KMS-11 (cell line): Measurements from ENCODE around the gene MTM1.

Experiments used
- H2AFZ ChIP-seq: fragments of 200-600 bp; sonication (generic); 2 replicates; pipeline ENCODE4 v1.6.1; 2016; ENCODE audit warnings: antibody characterized with exemption, mixed run types, low read depth
- H3K27ac ChIP-seq: fragments of 200-600 bp; sonication (generic); 2 replicates; pipeline ENCODE4 v1.6.1; 2016; ENCODE audit warnings: mild to moderate bottlenecking, mixed run types
- H3K27me3 ChIP-seq: fragments of 200-600 bp; sonication (generic); 2 replicates; pipeline ENCODE4 v1.6.1; 2017; ENCODE audit warnings: mild to moderate bottlenecking, low read depth, mixed run types, moderate library complexity; ENCODE audit not compliant: insufficient read depth
- H3K36me3 ChIP-seq: fragments of 200-600 bp; sonication (generic); 2 replicates; pipeline ENCODE4 v1.6.1; 2017; ENCODE audit warnings: mild to moderate bottlenecking, mixed run types; ENCODE audit not compliant: insufficient read depth
- H3K4me1 ChIP-seq: fragments of 200-600 bp; sonication (generic); 2 replicates; pipeline ENCODE4 v1.6.1; 2016; ENCODE audit warnings: mild to moderate bottlenecking, low read depth, mixed run types; ENCODE audit not compliant: poor library complexity, severe bottlenecking
- H3K4me2 ChIP-seq: fragments of 200-600 bp; sonication (generic); 2 replicates; pipeline ENCODE4 v1.7.0; 2016; ENCODE audit warnings: mild to moderate bottlenecking, mixed run types
- H3K4me3 ChIP-seq: fragments of 200-600 bp; sonication (generic); IDR thresholded peaks from 2 replicates; pipeline ENCODE4 v1.6.1; 2017; ENCODE audit warnings: low read depth, low read length, mixed read lengths; ENCODE audit not compliant: insufficient read depth
- H3K79me2 ChIP-seq: fragments of 200-600 bp; sonication (generic); 2 replicates; pipeline ENCODE4 v1.6.1; 2016; ENCODE audit warnings: low read depth, mixed run types; ENCODE audit not compliant: insufficient read depth
- H3K9ac ChIP-seq: fragments of 200-600 bp; sonication (generic); 2 replicates; pipeline ENCODE4 v1.6.1; 2016; ENCODE audit warnings: mild to moderate bottlenecking, mixed run types
- H4K20me1 ChIP-seq: fragments of 200-600 bp; sonication (generic); 2 replicates; pipeline ENCODE4 v1.6.1; 2016; ENCODE audit warnings: mild to moderate bottlenecking, mixed run types; ENCODE audit not compliant: insufficient read depth
- TF ChIP-seq, protein P1 (sequence below): fragments of 200-600 bp; sonication (generic); conservative IDR thresholded peaks from 2 replicates; pipeline ENCODE4 v1.6.1; 2017; ENCODE audit warnings: low read depth, mild to moderate bottlenecking, antibody characterized with exemption, low read length, moderate library complexity, mixed read lengths

MTM1 gene

DNA sequence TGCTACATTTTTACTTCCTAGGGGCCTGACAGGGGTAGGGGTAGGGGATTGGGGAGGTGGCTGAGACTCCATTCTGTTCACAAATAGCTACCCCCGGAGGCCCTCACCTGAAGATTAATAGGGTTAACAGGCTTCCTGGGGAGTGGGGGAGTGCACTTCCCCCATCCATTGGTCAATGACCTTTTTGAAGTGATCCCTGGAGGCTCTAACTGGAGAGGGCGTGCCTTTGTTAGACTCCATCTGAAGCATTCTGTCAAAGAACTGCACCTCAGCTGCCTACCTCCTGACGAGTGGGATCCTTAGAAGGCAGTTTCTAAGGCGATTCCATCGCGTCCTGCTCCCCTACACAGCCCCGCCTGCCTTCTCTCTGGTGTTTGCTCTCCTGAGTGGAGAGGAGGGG is 10.0 kb upstream of the MTM1 start:
- Histone ChIP-seq H3K27ac (no peak overlapping the region), H3K27me3 (no peaks in the 10 kb centered on the region), H3K9ac (no peak overlapping the region), H3K79me2 (no peaks in the 10 kb centered on the region), H4K20me1 (no peaks in the 10 kb centered on the region), H3K4me2 (no peak overlapping the region), H3K4me1 (no peaks in the 10 kb centered on the region), H3K36me3 (no peaks in the 10 kb centered on the region), H3K4me3 (no peak overlapping the region), H2AFZ (no peak overlapping the region)
- TF ChIP-seq, protein P1, sequence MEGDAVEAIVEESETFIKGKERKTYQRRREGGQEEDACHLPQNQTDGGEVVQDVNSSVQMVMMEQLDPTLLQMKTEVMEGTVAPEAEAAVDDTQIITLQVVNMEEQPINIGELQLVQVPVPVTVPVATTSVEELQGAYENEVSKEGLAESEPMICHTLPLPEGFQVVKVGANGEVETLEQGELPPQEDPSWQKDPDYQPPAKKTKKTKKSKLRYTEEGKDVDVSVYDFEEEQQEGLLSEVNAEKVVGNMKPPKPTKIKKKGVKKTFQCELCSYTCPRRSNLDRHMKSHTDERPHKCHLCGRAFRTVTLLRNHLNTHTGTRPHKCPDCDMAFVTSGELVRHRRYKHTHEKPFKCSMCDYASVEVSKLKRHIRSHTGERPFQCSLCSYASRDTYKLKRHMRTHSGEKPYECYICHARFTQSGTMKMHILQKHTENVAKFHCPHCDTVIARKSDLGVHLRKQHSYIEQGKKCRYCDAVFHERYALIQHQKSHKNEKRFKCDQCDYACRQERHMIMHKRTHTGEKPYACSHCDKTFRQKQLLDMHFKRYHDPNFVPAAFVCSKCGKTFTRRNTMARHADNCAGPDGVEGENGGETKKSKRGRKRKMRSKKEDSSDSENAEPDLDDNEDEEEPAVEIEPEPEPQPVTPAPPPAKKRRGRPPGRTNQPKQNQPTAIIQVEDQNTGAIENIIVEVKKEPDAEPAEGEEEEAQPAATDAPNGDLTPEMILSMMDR = no peak

GRCh38 chrX:150564838-150565237 is 3.6 kb upstream of the MTM1 start:
- no peak overlapping the region for H3K27ac ChIP-seq
- H4K20me1 ChIP-seq = no peaks in the 10 kb centered on the region
- no peak overlapping the region for H3K9ac ChIP-seq
- H3K4me3 ChIP-seq = no peak overlapping the region
- no peaks in the 10 kb centered on the region for H3K36me3 ChIP-seq
- H3K79me2 ChIP-seq = 0 out of 2 replicates have a peak, but pooled peaks cover 7% of the 10 kb centered on the region
- TF ChIP-seq, protein P1 = no peak
- no peaks in the 10 kb centered on the region for H3K27me3 ChIP-seq
- H3K4me1 ChIP-seq = peaks cover 6% of the 10 kb centered on the region
- H3K4me2 ChIP-seq = no peak overlapping the region
- no peak overlapping the region for H2AFZ ChIP-seq

DNA sequence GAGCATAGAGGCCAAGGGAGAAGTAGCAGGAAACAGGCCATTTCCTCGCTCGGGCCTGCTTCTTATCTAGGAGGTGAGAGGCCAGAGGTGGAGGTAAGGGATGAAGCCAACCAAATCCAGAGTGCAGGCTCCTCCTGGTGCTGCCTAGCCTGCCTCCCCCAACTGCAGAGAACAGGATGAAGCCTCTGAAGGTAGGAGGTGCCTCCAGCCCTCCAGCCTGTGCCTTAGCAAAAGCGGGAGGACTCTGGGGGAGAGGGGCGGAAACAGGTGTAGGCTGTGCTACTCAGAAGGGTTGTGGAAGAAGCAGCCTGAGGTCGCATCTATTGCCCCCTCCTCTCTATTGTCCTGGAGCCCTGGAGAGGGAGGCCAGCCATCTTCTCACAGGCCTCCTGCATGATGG is 2.9 kb upstream of the MTM1 start:
- Histone ChIP-seq H4K20me1 (no peaks in the 10 kb centered on the region), H3K4me2 (no peak overlapping the region), H3K27ac (no peak overlapping the region), H3K9ac (no peak overlapping the region), H3K4me1 (peaks cover 13% of the 10 kb centered on the region), H3K4me3 (no peak overlapping the region), H3K79me2 (0 out of 2 replicates have a peak, but pooled peaks cover 12% of the 10 kb centered on the region), H2AFZ (no peak overlapping the region), H3K36me3 (no peaks in the 10 kb centered on the region), H3K27me3 (no peaks in the 10 kb centered on the region)
- TF ChIP-seq, protein P1 = no peak

- Histone ChIP-seq H3K4me3 (no peak overlapping the region), H3K4me2 (no peak overlapping the region), H3K36me3 (no peaks in the 10 kb centered on the region), H3K9ac (no peak overlapping the region), H3K27ac (no peak overlapping the region), H2AFZ (no peak overlapping the region), H3K79me2 (peaks cover 15% of the 10 kb centered on the region; the same call in 1 of the 2 replicates), H3K4me1 (peaks cover 25% of the 10 kb centered on the region), H3K27me3 (no peaks in the 10 kb centered on the region), H4K20me1 (no peaks in the 10 kb centered on the region)
- TF ChIP-seq, protein P1 = no peak
Measured at GRCh38 chrX:150566734-150567182, 1.7 kb upstream of the MTM1 start.
